Activated T-cell treated with anti-CD3 and anti-CD28 coated beads, Interleukin-2, amount 50 U/mL, for 1 hour (primary cell): ENCODE measurements around the gene LNX2.
"Not testable (repeated sequence)": the region's sequence is repeated elsewhere in the genome, so short reads cannot be mapped to it uniquely, and the experiment has no call there.

ENCODE experiments used
- DNase-seq: peaks from one replicate; pipeline ENCODE4 v3.0.0-alpha.2; 2020

The LNX2 gene

DNA sequence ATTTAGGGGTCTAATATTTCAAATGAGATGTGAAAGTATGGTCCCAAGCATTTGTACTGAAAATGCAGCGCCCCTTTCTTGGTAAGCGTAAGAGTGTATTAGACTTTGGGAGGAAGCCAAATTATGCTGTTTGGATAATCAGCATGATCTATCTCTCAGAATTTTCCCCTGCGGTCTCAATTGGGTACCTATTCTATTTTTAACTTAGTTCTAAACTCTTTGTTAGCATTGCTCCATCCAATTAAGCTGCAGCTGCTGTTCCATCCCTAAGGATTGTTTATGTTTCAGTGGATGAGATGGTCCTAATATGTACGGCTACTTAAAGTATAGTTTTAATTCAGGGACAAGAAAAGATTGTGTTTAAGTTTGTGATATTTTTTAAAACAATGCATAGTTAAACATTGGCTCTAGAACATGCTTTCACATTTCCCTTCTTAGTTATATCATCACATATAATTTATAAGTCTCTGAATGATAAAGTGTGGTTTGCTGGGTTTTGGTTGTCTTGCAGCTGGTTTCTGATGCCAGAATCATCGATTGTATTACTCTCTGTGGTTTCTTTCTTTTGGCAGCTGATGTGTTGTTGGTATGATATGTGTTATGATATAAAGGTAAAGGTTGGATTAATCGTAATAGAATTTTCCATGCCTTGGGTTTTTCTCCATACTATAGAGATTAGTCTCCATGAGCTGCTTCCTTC, 16.4 kb upstream of the LNX2 start:
- no peak for DNase-seq

GRCh38 chr13:27635266-27635665, 14.9 kb upstream of the LNX2 start:
- no peak for DNase-seq

DNA sequence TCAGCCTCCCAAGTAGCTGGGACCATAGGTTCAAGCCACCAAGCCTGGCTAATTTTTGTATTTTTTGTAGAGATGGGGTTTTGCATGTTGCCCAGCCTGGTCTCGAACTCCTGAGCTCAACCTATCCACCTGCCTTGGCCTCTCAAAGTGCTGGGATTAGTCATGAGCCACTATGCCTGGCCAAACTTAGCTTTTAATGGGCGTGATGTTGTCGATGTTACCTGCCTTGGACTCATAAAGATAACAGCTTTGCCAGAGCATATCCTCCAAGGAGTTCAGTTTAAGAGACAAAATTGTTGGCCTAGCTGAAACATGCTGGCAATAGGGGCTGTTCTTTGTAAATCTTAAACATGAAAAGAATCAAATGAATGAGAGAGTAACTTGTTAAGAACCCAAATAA, 14.5 kb upstream of the LNX2 start:
- DNase-seq, result no peak

GRCh38 chr13:27634231-27634630, 13.9 kb upstream of the LNX2 start:
- DNase-seq, result no peak

DNA sequence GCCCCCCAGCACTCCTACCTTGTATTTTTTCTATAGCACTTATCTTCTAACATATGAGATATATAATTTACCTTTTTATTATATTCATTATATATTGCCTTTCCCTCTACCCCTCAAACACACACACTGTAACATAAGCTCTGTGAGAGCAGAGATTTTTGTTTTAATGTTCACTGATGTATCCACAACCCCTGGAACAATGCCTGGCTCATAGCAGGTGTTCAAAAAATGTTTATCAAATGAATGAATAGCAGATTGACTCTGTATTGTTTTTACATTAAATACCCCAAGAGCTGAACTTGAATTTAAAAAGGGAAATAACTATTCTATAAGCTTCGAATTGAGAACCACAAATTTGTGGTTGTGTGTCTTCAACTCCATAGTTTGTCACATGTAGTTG, 12.3 kb upstream of the LNX2 start:
- no peak for DNase-seq

DNA sequence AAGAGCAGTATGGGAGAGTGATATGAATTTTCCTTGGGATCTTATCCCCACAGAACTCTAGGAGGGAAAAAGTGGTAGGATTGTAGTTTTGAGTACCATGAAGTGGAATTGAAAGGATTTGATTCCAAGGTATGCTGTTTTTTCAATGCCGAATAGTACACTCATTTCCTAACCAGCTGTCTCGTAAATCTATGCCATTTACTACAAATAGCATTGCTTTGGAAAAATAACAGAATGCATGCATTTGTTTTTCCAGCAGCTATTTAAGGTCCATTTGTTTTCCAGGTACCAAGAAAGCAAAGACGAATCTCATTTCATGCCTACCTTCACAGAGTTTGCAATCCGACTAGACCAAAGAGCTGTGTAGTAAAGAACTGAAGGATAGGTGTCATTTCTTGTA, 11.9 kb upstream of the LNX2 start:
- DNase-seq, result no peak

DNA sequence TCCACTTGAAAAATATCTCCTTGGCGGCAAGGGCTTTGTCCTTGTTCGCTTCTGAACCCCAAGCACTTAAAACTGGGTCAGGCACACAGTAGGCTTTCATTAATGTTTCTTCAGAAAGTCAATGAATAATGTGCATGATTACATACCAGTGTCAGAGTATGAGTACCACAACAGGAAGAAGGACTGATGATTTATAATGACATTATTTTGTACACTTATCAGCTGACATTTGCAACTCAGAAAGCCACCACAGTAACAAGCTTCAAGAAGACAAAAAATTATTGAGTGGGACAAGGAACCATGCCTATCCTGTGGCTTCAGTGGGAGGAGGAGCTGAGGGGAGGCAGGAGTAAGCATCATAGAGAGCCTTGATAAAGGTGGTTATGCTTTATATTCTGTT, 11.3 kb upstream of the LNX2 start:
- no peak for DNase-seq

- no peak for DNase-seq
Observed at GRCh38 chr13:27631156-27631555, 10.8 kb upstream of the LNX2 start.

DNA sequence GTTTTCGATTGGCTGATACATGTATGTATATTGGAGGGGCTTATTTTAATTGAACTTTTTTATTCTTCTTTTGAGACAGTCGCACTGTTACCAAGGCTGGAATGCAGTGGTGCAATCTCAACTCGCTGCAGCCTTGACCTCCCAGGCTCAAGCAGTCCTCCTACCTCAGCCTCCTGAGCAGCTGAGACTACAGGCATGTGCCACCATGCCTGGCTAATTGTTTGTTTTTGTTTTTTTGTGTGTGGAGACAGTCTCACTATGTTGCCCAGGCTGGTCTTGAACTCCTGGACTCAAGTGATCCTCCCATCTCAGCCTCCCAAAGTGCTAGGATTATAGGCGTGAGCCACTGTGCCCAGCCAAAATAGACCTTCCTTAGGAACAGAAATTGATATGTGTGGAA, 8.4 kb upstream of the LNX2 start:
- DNase-seq, result not testable (repeated sequence)

DNA sequence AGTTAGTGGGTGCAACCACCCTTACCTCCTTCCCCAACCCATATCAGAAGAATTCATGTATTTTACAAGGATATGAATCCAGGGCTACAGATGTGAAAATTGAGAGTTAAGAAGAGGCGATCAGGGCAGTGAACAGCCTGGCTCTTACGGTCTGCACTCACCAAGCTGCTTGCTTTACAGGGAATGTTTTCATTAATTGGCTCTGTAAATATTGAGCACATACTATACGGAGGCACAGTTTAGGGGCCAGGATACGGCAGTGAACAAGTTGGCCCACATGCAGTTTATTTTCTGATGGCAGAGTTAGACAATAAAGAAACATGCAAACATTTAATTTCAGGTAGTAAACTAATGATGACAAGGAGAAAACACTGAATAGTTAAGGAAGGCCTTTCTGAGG, 7.8 kb upstream of the LNX2 start:
- DNase-seq, result no peak

DNA sequence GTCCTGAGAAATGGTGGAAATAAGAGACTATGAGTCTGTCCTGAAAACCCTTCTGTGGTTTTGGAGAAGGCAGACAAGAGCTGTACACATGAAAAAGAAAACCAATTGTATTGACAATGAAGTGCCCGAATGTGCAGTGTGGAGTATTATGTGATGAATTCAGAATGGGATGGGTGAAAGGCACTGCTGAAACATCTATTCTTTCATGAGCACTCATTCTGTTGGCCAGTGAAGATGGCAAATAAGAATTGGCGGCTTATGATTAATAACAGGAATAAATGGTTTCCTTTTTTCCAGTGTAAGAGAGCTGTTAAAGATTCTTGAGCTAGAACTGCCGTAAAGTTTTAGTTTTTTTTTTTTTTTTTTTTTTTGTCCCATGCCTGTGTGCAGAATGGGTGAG, 7.1 kb upstream of the LNX2 start:
- no peak for DNase-seq

DNA sequence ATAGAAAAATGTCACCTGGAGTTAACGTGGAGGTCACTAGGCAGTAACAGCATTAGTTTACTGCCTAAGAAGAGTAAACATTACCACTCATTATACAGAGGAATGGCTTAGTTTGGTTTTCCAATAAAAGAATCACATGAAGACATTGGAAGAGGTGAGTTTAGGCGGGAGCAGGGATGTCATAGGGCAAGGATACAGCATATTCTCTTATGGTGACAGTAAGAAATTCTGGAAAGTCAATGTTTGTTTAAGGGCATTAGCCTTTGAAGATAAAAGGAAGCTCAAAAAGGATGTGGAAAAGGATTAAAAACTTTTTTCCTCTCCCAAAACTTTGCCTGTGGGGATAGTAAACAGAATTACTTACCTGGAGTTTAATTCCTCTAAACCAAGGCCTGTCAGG, 5.5 kb upstream of the LNX2 start:
- DNase-seq, result no peak

GRCh38 chr13:27624071-27624470, 3.7 kb upstream of the LNX2 start:
- no peak for DNase-seq

- DNase-seq, result no peak
Observed at GRCh38 chr13:27622881-27623280, 2.6 kb upstream of the LNX2 start.

DNA sequence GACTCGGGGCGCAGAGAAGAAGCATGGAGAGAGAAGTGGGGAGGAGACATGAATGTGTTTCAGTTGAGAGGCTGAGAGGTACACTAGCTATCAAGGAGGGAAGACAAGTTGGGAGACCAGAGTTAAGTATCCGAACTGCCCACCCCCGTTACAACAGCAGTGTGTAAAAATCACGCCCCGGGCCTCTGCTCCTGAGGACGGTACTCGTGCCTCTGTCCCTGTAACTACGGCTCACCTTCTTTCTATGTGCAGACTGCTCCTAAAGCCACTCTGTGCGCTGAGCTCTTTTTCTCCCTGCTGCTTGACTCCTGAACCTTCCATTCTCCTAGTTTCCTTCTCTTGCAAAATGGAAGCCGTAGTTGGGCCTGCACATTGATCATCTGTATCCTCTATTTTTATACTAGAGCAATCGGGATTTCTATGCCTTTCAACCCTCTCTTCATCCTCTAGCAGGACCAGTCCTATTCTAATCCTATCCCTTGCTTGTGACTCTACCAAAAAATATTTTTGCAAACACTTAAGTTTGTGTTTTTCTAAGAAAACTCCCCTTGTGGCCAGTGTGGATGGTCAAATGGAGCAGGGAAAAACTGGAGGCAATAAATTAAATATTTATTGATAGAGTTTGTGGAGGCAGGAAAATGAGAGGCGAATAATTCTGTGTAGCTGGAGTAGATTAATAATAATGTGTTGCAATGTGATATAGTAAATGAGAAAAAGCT, 1.9 kb upstream of the LNX2 start:
- DNase-seq, result no peak

DNA sequence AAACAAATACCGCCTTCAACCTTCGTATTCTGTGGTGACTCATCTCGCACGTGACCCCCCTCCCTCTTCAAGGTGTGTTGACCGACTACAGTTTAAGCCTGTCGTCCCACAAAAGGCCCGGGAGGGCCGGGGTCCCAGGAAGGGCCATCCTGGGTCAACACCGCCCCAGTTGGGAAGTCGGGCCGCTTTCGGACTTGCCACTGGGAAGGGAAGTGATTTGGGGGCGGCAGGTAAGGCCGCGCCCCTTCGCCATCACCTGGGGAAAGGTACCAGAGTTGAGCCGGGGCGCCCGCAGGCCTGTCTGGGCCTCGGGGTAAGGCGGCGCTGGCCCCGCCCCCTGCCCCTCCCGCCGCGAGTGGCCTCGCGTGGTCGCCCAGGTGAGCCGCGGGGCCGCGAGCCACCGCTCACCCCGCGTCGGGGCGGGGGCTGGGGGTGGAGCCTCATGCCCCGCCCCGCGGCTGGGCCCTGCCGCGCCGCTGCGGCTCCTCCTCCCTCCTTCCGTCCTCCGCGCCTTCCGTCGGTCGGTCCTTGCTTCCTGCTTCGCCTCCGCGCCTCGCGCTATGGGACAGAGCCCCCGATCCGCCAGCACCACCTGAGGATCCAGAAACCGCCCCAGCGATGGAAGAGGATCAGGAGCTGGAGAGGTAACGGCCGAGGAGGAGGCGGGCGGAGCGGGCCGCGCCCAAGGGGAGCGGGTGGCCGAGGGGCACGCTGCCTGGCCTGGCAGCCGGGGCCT, 1.2 kb upstream of the LNX2 start, which contains the start of gene POLR1D:
Gene POLR1D (plus strand): TSS at position 527 of the 736 bp plus-strand sequence. CDS start 92 bp downstream, at position 619.
- peak; percentile 90 for DNase-seq

- no peak for DNase-seq
Observed at GRCh38 chr13:27621116-27621365, 712 bp upstream of the LNX2 start.

DNA sequence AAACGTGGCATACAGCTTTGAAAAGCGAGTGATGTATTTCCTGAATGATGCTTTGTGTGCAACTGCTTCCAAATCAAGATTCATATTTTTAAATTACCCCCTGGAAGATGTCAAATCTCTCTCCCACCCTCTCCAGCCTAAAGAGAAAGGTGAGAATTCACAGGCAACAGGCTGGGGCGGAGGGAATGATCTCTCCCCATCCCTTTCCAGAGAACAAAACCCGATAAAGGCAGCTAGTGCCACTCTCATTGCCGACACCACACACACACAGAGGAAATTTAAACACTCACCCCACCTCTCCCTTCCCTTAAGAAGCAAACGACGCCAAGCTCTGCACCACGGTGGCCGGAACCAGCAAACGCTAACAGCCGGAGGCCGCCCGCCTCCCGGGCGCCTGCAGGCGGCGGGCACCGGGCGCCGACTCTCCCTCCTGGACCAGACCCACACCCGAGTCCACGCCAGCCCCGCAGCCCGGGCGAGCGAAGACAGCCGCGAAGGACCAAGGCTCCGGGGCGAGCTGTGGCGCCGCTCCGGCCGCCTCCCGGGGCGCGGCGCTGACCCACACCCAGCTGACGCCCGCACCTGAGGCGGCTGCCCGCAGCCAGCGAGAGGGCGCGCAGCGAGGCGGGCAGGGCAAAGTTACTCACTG, 477 bp downstream of the LNX2 start:
- DNase-seq, result no peak

GRCh38 chr13:27619093-27619727, 1.1 kb downstream of the LNX2 start:
- DNase-seq, result no peak

DNA sequence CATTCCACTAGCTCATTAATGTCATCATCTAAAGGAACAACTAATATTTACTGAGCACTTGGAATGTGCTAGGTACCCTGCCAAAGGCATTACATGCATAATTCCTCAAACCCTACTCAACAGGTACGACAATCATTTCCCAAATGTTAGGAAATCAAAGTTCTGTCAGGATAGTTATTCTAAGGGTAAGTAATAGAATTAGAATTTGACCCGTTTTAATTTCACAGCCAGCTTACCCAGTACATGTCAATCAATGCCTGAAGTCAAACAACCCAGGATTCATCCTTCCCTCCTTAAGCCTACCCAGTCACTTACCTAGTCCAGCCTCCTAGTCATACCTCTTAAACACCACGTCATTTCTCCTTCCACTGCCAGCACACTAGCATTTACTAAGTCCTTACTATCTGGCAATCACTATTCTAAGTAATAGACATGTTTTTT, 2.4 kb downstream of the LNX2 start:
- no peak for DNase-seq

DNA sequence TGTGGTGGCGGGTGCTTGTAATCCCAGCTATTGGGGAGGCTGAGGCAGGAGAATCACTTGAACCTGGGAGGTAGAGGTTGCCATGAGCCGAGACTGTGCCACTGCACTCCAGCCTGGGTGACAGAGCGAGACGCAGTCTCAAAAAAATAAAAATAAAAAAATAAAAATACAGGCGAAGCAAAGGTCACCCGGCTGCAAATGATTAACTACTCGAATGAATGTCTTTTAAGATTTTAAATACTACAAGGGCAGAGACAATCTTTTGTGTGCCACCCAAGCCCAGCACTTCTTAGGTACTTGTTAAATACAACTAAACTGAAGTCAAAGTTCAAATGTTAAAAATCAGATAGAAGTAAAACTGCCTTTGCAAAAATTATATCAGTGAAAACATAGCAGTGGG, 6.7 kb downstream of the LNX2 start:
- DNase-seq, result no peak

GRCh38 chr13:27607125-27607524, 13.2 kb downstream of the LNX2 start:
- DNase-seq, result no peak

- DNase-seq, result no peak
Observed at GRCh38 chr13:27605610-27606200, 14.6 kb downstream of the LNX2 start.
